DND-41 (cell line): ENCODE data around the gene MTCH1.

ENCODE experiments used
- CTCF ChIP-seq: IDR thresholded peaks from 2 replicates; pipeline ENCODE4 v1.5.1; 2012; ENCODE audit warnings: borderline replicate concordance, low read length, moderate library complexity, mild to moderate bottlenecking; ENCODE audit not compliant: poor library complexity, severe bottlenecking; ENCODE audit errors: extremely low read depth
- EZH2 ChIP-seq: IDR thresholded peaks from 3 replicates; pipeline ENCODE4 v1.6.1; 2012; ENCODE audit warnings: borderline replicate concordance, low read depth, mild to moderate bottlenecking, moderate library complexity, low read length, inconsistent platforms; ENCODE audit not compliant: severe bottlenecking

GRCh38 chr6:36945301-36945700 lies 40.7 kb downstream of the MTCH1 start:
- TF ChIP-seq EZH2 (no peak), CTCF (no peak)
